WTC11 (cell line): Measurements from ENCODE around the gene WSCD2.

Experiments
- FOXJ3 ChIP-seq: sonication (generic); formaldehyde crosslinking; IDR thresholded peaks from 2 replicates; pipeline ENCODE4 v1.9.0; 2021; ENCODE audit warnings: missing genetic modification reagents, mild to moderate bottlenecking, borderline replicate concordance
- TF ChIP-seq, protein P1 (sequence below): sonication (generic); formaldehyde crosslinking; IDR thresholded peaks from 2 replicates; pipeline ENCODE4 v1.8.0; 2022; ENCODE audit warnings: mild to moderate bottlenecking, missing genetic modification reagents
- TF ChIP-seq, protein P2 (sequence below): fragments of 200-600 bp; IDR thresholded peaks from 2 replicates; pipeline ENCODE4 v1.8.0; 2022; ENCODE audit warnings: antibody characterized with exemption
- TF ChIP-seq, protein P3 (sequence below): sonication (generic); formaldehyde crosslinking; conservative IDR thresholded peaks from 2 replicates; pipeline ENCODE4 v1.8.1; 2023; ENCODE audit warnings: mild to moderate bottlenecking, low read depth, missing genetic modification reagents, moderate library complexity

DNA sequence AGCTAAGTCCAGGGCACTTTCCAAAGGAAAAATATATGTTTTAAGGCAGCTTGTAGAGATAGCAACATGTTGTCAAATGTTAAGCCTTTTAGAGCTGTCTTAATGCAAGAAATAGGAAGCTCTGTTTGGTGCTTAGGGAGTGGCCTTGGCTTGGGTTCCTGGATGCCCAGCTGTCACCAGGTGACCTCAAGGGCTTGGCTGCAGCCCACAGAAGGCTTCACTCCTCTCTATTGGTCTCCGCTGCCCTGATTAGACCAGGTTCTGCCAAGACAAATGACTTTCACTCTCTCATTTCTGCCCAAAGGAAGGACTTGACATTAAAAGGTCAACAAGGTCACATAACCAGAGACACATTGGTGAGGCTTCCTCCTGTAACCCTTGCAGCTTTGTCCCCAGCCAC, 76.8 kb downstream of the WSCD2 start:
- TF ChIP-seq, protein P1, sequence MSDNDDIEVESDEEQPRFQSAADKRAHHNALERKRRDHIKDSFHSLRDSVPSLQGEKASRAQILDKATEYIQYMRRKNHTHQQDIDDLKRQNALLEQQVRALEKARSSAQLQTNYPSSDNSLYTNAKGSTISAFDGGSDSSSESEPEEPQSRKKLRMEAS (CRISPR knock-in tag), result no peak
- TF ChIP-seq, protein P2, sequence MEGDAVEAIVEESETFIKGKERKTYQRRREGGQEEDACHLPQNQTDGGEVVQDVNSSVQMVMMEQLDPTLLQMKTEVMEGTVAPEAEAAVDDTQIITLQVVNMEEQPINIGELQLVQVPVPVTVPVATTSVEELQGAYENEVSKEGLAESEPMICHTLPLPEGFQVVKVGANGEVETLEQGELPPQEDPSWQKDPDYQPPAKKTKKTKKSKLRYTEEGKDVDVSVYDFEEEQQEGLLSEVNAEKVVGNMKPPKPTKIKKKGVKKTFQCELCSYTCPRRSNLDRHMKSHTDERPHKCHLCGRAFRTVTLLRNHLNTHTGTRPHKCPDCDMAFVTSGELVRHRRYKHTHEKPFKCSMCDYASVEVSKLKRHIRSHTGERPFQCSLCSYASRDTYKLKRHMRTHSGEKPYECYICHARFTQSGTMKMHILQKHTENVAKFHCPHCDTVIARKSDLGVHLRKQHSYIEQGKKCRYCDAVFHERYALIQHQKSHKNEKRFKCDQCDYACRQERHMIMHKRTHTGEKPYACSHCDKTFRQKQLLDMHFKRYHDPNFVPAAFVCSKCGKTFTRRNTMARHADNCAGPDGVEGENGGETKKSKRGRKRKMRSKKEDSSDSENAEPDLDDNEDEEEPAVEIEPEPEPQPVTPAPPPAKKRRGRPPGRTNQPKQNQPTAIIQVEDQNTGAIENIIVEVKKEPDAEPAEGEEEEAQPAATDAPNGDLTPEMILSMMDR, result no peak
- TF ChIP-seq FOXJ3 (CRISPR knock-in tag), result no peak
- TF ChIP-seq, protein P3, sequence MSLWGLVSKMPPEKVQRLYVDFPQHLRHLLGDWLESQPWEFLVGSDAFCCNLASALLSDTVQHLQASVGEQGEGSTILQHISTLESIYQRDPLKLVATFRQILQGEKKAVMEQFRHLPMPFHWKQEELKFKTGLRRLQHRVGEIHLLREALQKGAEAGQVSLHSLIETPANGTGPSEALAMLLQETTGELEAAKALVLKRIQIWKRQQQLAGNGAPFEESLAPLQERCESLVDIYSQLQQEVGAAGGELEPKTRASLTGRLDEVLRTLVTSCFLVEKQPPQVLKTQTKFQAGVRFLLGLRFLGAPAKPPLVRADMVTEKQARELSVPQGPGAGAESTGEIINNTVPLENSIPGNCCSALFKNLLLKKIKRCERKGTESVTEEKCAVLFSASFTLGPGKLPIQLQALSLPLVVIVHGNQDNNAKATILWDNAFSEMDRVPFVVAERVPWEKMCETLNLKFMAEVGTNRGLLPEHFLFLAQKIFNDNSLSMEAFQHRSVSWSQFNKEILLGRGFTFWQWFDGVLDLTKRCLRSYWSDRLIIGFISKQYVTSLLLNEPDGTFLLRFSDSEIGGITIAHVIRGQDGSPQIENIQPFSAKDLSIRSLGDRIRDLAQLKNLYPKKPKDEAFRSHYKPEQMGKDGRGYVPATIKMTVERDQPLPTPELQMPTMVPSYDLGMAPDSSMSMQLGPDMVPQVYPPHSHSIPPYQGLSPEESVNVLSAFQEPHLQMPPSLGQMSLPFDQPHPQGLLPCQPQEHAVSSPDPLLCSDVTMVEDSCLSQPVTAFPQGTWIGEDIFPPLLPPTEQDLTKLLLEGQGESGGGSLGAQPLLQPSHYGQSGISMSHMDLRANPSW, result no peak
